ENCODE measurements around the gene SHPK. TPM values are rescaled to one million over a fixed set of nuclear protein-coding genes. Genes with fewer than 3 reads are reported as not detected.

Gene SHPK
- total and polyA plus RNA-seq, 2 of the 4 experiments (the other 2 are of a cell fraction), result 11.1 to 14.3 TPM

DNA sequence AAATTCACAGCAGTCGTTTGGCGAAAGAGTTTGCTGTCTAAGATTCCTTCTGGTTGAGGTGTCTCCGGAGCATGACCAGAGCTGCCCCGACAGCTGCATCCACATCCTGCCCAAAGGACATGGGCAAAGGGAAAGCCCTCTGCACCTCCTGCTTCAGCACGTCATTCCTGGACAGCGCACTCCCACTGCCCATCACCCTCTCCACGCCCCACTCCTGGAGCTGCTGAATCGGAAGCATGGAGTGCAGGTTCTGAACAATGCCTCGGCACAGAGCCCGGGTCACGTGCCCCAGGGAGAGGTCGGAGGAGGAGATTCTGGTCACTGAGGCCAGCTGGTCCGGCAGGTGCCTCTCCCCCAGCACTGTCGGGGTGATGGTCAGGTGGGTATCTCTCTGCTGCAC, 25.5 kb downstream of the SHPK start:
- ATAC-seq (ENCODE audit: low read depth) (no peak), DNase-seq (no peak)
- H3K27ac ChIP-seq (ENCODE audit: insufficient read depth, low read length), result no peak overlapping the region
- H3K56ac ChIP-seq (ENCODE audit: extremely low read depth, insufficient read depth, low read length), result no peak overlapping the region
- no peak overlapping the region for H2BK20ac ChIP-seq (ENCODE audit: low read depth, low read length)
- no peak overlapping the region for H4K91ac ChIP-seq (ENCODE audit: insufficient read depth, low read depth, low read length)
- no peak overlapping the region for H2BK120ac ChIP-seq (ENCODE audit: low read depth, low read length)
- H3K4me3 ChIP-seq (ENCODE audit: insufficient read depth, low read depth, low read length), result no peak overlapping the region
- no peak overlapping the region for H2AK9ac ChIP-seq (replicated peaks; ENCODE audit: low read depth, low read length, poor library complexity)
- no peak overlapping the region for H2AK5ac ChIP-seq (ENCODE audit: low read depth, low read length)
- POLR2A ChIA-PET (ENCODE audit: unreplicated experiment), result no interaction called here
- H3K9me1 ChIP-seq (ENCODE audit: insufficient read depth, low read length), result 0 out of 2 replicates have a peak, but pooled peaks cover 6% of the 10 kb centered on the region
- WGBS, 2 experiments (ENCODE audit: extremely low coverage in 2 of 2, insufficient read length in 1 of 2), result 100% methylated on average over 3 of the region's 14 CpGs; no CpG with 5 or more reads in 1 of the 2 experiments
- no peak overlapping the region for H2BK5ac ChIP-seq (ENCODE audit: low read depth, low read length, poor library complexity, severe bottlenecking)
- H4K8ac ChIP-seq (ENCODE audit: low read depth in 2 of 2, low read length in 2 of 2), result no peak overlapping the region
- H3K4ac ChIP-seq (ENCODE audit: low read depth, low read length), result no peak overlapping the region
- no peaks in the 10 kb centered on the region for H3K9me3 ChIP-seq (ENCODE audit: control insufficient read depth, insufficient read depth, low read length)
- dilution Hi-C loops (cut with HindIII; ENCODE audit: low sequenced_read_pairs, unreplicated experiment) (no loop called here), intact Hi-C loops (cut with micrococcal nuclease) (no loop called here), in situ Hi-C loops (cut with MboI; ENCODE audit: low sequenced_read_pairs) (no loop called here)
- no peak overlapping the region for H3K23ac ChIP-seq (ENCODE audit: low read depth, low read length)
- H3K79me1 ChIP-seq (ENCODE audit: low read depth in 1 of 2, low read length in 2 of 2), result peaks cover 0 to 3% of the 10 kb centered on the region in 2 experiments; a peak in 2 of 4 replicates
- no peak overlapping the region for H3K9ac ChIP-seq (ENCODE audit: low read depth, low read length)
- H3K27me3 ChIP-seq (ENCODE audit: control insufficient read depth, insufficient read depth, low read length), result no peaks in the 10 kb centered on the region
- H3K4me2 ChIP-seq (ENCODE audit: low read depth, low read length), result no peak overlapping the region
- H4K20me1 ChIP-seq (ENCODE audit: insufficient read depth, low read length), result no peaks in the 10 kb centered on the region; the same call in 1 of the 2 replicates
- no peak overlapping the region for H3K14ac ChIP-seq (replicated peaks; ENCODE audit: low read depth, low read length)
- no peak for TF ChIP-seq SMC3 (IDR thresholded peaks at IDR 0.05; ENCODE audit: low read depth, low read length)
- CTCF ChIA-PET, result no interaction called here
- peaks cover 42% of the 10 kb centered on the region for H3K36me3 ChIP-seq (ENCODE audit: control insufficient read depth, insufficient read depth, low read length)
- no peak overlapping the region for H2BK15ac ChIP-seq (ENCODE audit: low read depth, low read length)
- H3K18ac ChIP-seq (ENCODE audit: low read depth, low read length), result no peak overlapping the region
- no peak overlapping the region for H2AFZ ChIP-seq (replicated peaks; ENCODE audit: low read length, poor library complexity)
- H4K5ac ChIP-seq (ENCODE audit: low read depth, low read length), result no peak overlapping the region
- H3K4me1 ChIP-seq (ENCODE audit: control insufficient read depth, insufficient read depth, low read length), result no peaks in the 10 kb centered on the region
- no TSS peak for BruUV-seq (replicated peaks)
